Mesenchymal stem cell (in vitro differentiated cells and primary cell): ENCODE data around the gene MYH16.
"Not testable (repeated sequence)": the region's sequence is repeated elsewhere in the genome, so short reads cannot be mapped to it uniquely, and the experiment has no call there.

Experiments used
- DNase-seq: peaks from one replicate; pipeline ENCODE4 v3.0.0-alpha.2; 2013
- H2AFZ ChIP-seq: one replicate; pipeline ENCODE4 v1.6.1; 2013; ENCODE audit warnings: low read depth, mild to moderate bottlenecking, control low read depth, inconsistent platforms, low read length, moderate library complexity
- H2AK5ac ChIP-seq: 2 replicates; pipeline ENCODE4 v1.6.1; 2013; ENCODE audit warnings: low read length, moderate library complexity, mild to moderate bottlenecking, inconsistent platforms; ENCODE audit not compliant: severe bottlenecking
- H2BK120ac ChIP-seq: one replicate; pipeline ENCODE4 v1.6.1; 2013; ENCODE audit warnings: low read depth, mild to moderate bottlenecking, inconsistent platforms, low read length, moderate library complexity
- H2BK12ac ChIP-seq, 2 experiments: one replicate each; pipeline ENCODE4 v1.6.1; 2013; ENCODE audit warnings: inconsistent platforms in 2 of 2, low read length in 2 of 2, mild to moderate bottlenecking in 2 of 2, moderate library complexity in 2 of 2, control low read depth in 1 of 2
- H2BK15ac ChIP-seq: one replicate; pipeline ENCODE4 v1.6.1; 2013; ENCODE audit warnings: mild to moderate bottlenecking, low read depth, inconsistent platforms; ENCODE audit not compliant: poor library complexity, severe bottlenecking
- H2BK5ac ChIP-seq: 2 replicates; pipeline ENCODE4 v1.6.1; 2013; ENCODE audit warnings: low read depth, mild to moderate bottlenecking, low read length, control low read depth, inconsistent platforms; ENCODE audit not compliant: poor library complexity, severe bottlenecking
- H3K14ac ChIP-seq, 2 experiments: one replicate each; pipeline ENCODE4 v1.6.1; 2013; ENCODE audit warnings: inconsistent platforms in 2 of 2, low read length in 2 of 2, control low read depth in 1 of 2, mild to moderate bottlenecking in 1 of 2, moderate library complexity in 1 of 2
- H3K18ac ChIP-seq, 2 experiments: one replicate each; pipeline ENCODE4 v1.6.1; 2013; ENCODE audit warnings: inconsistent platforms in 2 of 2, low read length in 2 of 2, control low read depth in 1 of 2, low read depth in 1 of 2, mild to moderate bottlenecking in 1 of 2
- H3K23ac ChIP-seq, 2 experiments: one replicate each; pipeline ENCODE4 v1.6.1; 2013; ENCODE audit warnings: inconsistent platforms in 2 of 2, low read length in 2 of 2, mild to moderate bottlenecking in 2 of 2, moderate library complexity in 2 of 2, control low read depth in 1 of 2
- H3K27ac ChIP-seq: 2 replicates; pipeline ENCODE4 v1.5.1; 2013; ENCODE audit warnings: mild to moderate bottlenecking, moderate library complexity, low read length, control low read depth, inconsistent platforms; ENCODE audit not compliant: poor library complexity, severe bottlenecking
- H3K27me3 ChIP-seq, 2 experiments: 2 replicates each; pipeline versions ENCODE4 v1.6.1 to v1.7.0; 2013; ENCODE audit warnings: low read length in 2 of 2, mild to moderate bottlenecking in 2 of 2, moderate library complexity in 2 of 2, control low read depth in 1 of 2, inconsistent platforms in 1 of 2; ENCODE audit not compliant: control insufficient read depth in 1 of 2, insufficient read depth in 1 of 2
- H3K36me3 ChIP-seq, 2 experiments: 2 replicates each; pipeline versions ENCODE4 v1.6.1 to v1.7.0; 2013; ENCODE audit warnings: low read length in 2 of 2, control low read depth in 1 of 2, inconsistent platforms in 1 of 2, low read depth in 1 of 2, mild to moderate bottlenecking in 1 of 2; ENCODE audit not compliant: insufficient read depth in 2 of 2, control insufficient read depth in 1 of 2
- H3K4ac ChIP-seq, 2 experiments: one replicate each; pipeline ENCODE4 v1.6.1; 2013; ENCODE audit warnings: inconsistent platforms in 2 of 2, low read length in 2 of 2, mild to moderate bottlenecking in 2 of 2, moderate library complexity in 2 of 2, control low read depth in 1 of 2, low read depth in 1 of 2
- H3K4me1 ChIP-seq: 2 replicates; pipeline ENCODE4 v1.6.1; 2013; ENCODE audit warnings: low read depth, low read length, control low read depth; ENCODE audit not compliant: control insufficient read depth, insufficient read depth
- H3K4me2 ChIP-seq: 2 replicates; pipeline ENCODE4 v1.6.1; 2013; ENCODE audit warnings: low read length, mild to moderate bottlenecking, inconsistent platforms; ENCODE audit not compliant: poor library complexity, severe bottlenecking
- H3K4me3 ChIP-seq, 2 experiments: 2 replicates each; pipeline versions ENCODE4 v1.5.1 to v1.7.0; 2013; ENCODE audit warnings: low read length in 2 of 2, mild to moderate bottlenecking in 2 of 2, control low read depth in 1 of 2, low read depth in 1 of 2; ENCODE audit not compliant: insufficient read depth in 1 of 2
- H3K79me1 ChIP-seq: replicated peaks from 2 replicates; pipeline ENCODE4 v1.6.1; 2013; ENCODE audit warnings: mild to moderate bottlenecking, control low read depth, low read length, inconsistent platforms; ENCODE audit not compliant: poor library complexity, severe bottlenecking
- H3K9ac ChIP-seq: 2 replicates; pipeline ENCODE4 v1.7.0; 2013; ENCODE audit warnings: mild to moderate bottlenecking, low read length, moderate library complexity
- H3K9me3 ChIP-seq: 2 replicates; pipeline ENCODE4 v1.7.0; 2013; ENCODE audit warnings: mild to moderate bottlenecking, low read length; ENCODE audit not compliant: control insufficient read depth
- H4K8ac ChIP-seq: one replicate; pipeline ENCODE4 v1.6.1; 2013; ENCODE audit warnings: inconsistent platforms, mild to moderate bottlenecking, low read length, moderate library complexity
- H4K91ac ChIP-seq: one replicate; pipeline ENCODE4 v1.6.1; 2013; ENCODE audit warnings: mild to moderate bottlenecking, low read length, inconsistent platforms
- WGBS: methylation state at CpG from one replicate; pipeline ENCODE4 v1.1.7; 2013; ENCODE audit warnings: mixed read lengths; 5-methylcytosine and 5-hydroxymethylcytosine counted together

Gene MYH16

GRCh38 chr7:99322659-99323058 is 50.0 kb downstream of the MYH16 start:
- not testable (repeated sequence) for H3K9me3 ChIP-seq, H2BK12ac ChIP-seq, H2BK120ac ChIP-seq, H3K27ac ChIP-seq, H3K18ac ChIP-seq, H3K14ac ChIP-seq, H2BK15ac ChIP-seq, H3K4ac ChIP-seq, H4K8ac ChIP-seq, H2BK5ac ChIP-seq, H3K23ac ChIP-seq, H3K27me3 ChIP-seq, H3K4me1 ChIP-seq, DNase-seq, H2AFZ ChIP-seq, H3K79me1 ChIP-seq, H3K36me3 ChIP-seq, H4K91ac ChIP-seq, H3K9ac ChIP-seq, H3K4me2 ChIP-seq, H3K4me3 ChIP-seq, H2AK5ac ChIP-seq
- WGBS, result 95% methylated on average over 6 of the region's 6 CpGs

- no peak overlapping the region for H2BK12ac ChIP-seq
- H3K36me3 ChIP-seq, result no peaks in the 10 kb centered on the region
- 92% methylated on average over 12 of the region's 14 CpGs for WGBS
Observed at GRCh38 chr7:99324559-99324958, 51.9 kb downstream of the MYH16 start.

GRCh38 chr7:99325001-99325493 is 52.4 kb downstream of the MYH16 start:
- no peak overlapping the region for H3K27ac ChIP-seq
- peak overlapping the region; percentile 93 for H3K9ac ChIP-seq
- peak overlapping the region; percentile 94 to 97 for H3K18ac ChIP-seq
- no peak overlapping the region for H2BK120ac ChIP-seq
- H2BK15ac ChIP-seq, result peak overlapping the region; percentile 38
- H3K9me3 ChIP-seq, result no peaks in the 10 kb centered on the region
- H3K4me3 ChIP-seq, result peak overlapping the region; percentile 82 to 90
- DNase-seq, result no peak
- peak overlapping the region; percentile 29 to 57 for H3K14ac ChIP-seq
- H2BK5ac ChIP-seq, result no peak overlapping the region
- H3K27me3 ChIP-seq, result no peaks in the 10 kb centered on the region
- 42% methylated on average over 13 of the region's 14 CpGs for WGBS
- peaks cover 6% of the 10 kb centered on the region for H3K79me1 ChIP-seq
- no peaks in the 10 kb centered on the region for H3K36me3 ChIP-seq
- H2BK12ac ChIP-seq, result no peak overlapping the region
- H4K8ac ChIP-seq, result peak overlapping the region; percentile 88
- H4K91ac ChIP-seq, result peak overlapping the region; percentile 56
- H3K4me2 ChIP-seq, result peak overlapping the region; percentile 98
- H2AK5ac ChIP-seq, result peak overlapping the region; percentile 63
- H3K4ac ChIP-seq, result peak overlapping the region; percentile 94 to 99
- peak overlapping the region; percentile 74 for H2AFZ ChIP-seq
- peak overlapping the region in 1 of 2 experiments; percentile 80 for H3K23ac ChIP-seq
- H3K4me1 ChIP-seq, result peaks cover 10% of the 10 kb centered on the region

More at GRCh38 chr7:99324559-99324958, 51.9 kb downstream of the MYH16 start:
- H2BK5ac ChIP-seq, result no peak overlapping the region
- H3K9me3 ChIP-seq, result no peaks in the 10 kb centered on the region
- H3K27ac ChIP-seq, result no peak overlapping the region
- H2BK15ac ChIP-seq, result no peak overlapping the region
- H4K8ac ChIP-seq, result no peak overlapping the region
- H2AK5ac ChIP-seq, result peak overlapping the region; percentile 43
- H3K79me1 ChIP-seq, result peaks cover 6% of the 10 kb centered on the region
- no peaks in the 10 kb centered on the region for H3K27me3 ChIP-seq
- H3K18ac ChIP-seq, result no peak overlapping the region
- peak overlapping the region in 1 of 2 experiments; percentile 66 for H3K4ac ChIP-seq
- H2AFZ ChIP-seq, result no peak overlapping the region
- no peak for DNase-seq
- peak overlapping the region in 1 of 2 experiments; percentile 90 for H3K4me3 ChIP-seq
- peak overlapping the region; percentile 93 for H3K9ac ChIP-seq
- peaks cover 10% of the 10 kb centered on the region for H3K4me1 ChIP-seq
- H3K14ac ChIP-seq, result no peak overlapping the region
- H3K4me2 ChIP-seq, result no peak overlapping the region
- no peak overlapping the region for H4K91ac ChIP-seq
- H3K23ac ChIP-seq, result no peak overlapping the region
- H2BK120ac ChIP-seq, result no peak overlapping the region

DNA sequence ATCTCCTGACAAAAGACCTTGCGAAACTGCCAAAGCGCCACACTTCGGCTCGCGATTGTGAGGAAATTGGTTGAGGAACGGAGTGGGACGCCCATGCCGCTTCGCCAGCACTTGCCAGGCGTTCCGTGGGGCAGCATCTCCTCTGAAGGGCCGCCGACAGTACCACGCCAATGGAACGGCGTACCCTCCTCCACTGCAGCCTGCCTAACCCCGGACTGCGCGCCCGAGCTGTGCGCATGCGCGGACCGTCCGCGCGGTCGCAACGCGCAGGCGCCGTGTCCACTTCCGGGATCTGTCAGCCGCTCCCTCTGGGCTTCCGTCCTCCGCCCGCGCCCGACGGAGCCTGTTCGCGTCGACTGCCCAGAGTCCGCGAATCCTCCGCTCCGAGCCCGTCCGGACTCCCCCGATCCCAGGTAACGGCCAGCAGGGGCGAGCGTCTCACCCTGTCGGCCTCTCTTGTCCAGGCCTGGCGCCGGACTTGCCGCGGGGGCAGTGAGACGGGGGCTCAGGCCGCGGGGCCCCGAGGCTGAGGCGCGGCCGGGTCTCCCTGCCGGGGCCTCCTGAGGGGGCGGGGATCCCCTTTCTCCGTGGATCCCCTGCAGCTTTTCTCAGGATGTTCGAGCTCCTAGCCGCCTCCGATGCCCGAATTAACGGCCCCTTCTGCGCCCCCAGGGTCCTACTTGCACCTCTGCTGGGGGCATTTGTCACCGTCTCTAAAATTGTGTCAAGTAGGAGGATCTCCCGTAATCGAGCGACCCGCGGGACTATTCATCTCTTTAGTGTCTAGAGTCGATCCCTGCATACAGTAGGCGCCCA is 53.2 kb downstream of the MYH16 start, which contains the start of gene ARPC1A:
TSS of gene ARPC1A (plus strand) at position 307 of the 816 bp plus-strand sequence. CDS start 7,456 bp downstream, outside the sequence.
- Histone ChIP-seq H3K4me3 (peak within 1 kb of the TSS; percentile 82 to 90), H3K27me3 (no peaks in the 10 kb centered on the region), H3K9me3 (no peaks in the 10 kb centered on the region), H4K91ac (peak within 1 kb of the TSS; percentile 97), H3K9ac (peak within 1 kb of the TSS; percentile 93), H3K36me3 (no peaks in the 10 kb centered on the region), H3K14ac (peak within 1 kb of the TSS; percentile 29 to 98), H3K4me2 (peak within 1 kb of the TSS; percentile 98), H3K4ac (peak within 1 kb of the TSS; percentile 94 to 99), H2BK5ac (no peak within 1 kb of the TSS), H2BK15ac (peak within 1 kb of the TSS; percentile 44), H3K18ac (peak within 1 kb of the TSS; percentile 94 to 97), H2BK120ac (no peak within 1 kb of the TSS), H3K23ac (peak within 1 kb of the TSS in 1 of 2 experiments; percentile 83), H3K27ac (peak within 1 kb of the TSS; percentile 50), H2AK5ac (peak within 1 kb of the TSS; percentile 63), H2BK12ac (no peak within 1 kb of the TSS), H2AFZ (peak within 1 kb of the TSS; percentile 74), H3K79me1 (peaks cover 6% of the 10 kb centered on the region), H4K8ac (peak within 1 kb of the TSS; percentile 99), H3K4me1 (peaks cover 13% of the 10 kb centered on the region)
- WGBS, result under 1% methylated on average over 81 of the region's 82 CpGs
- DNase-seq, result peak; percentile 94
